H1 (cell line): ENCODE results near the gene PIGX.

Source experiments
- EGR1 ChIP-seq: IDR thresholded peaks from 2 replicates; pipeline ENCODE4 v1.6.1; 2011; ENCODE audit warnings: low read depth, low read length, borderline replicate concordance
- RFX5 ChIP-seq: IDR thresholded peaks from 2 replicates; pipeline ENCODE4 v1.6.1; 2011; ENCODE audit warnings: low read depth, low read length, improper control_type of control experiment, borderline replicate concordance
- SIN3A ChIP-seq, 2 experiments: IDR thresholded peaks in 1 of 2; conservative IDR thresholded peaks in 1 of 2; 2 replicates each; pipeline ENCODE4 v1.6.1; 2011 to 2012; ENCODE audit warnings: low read length in 2 of 2, improper control_type of control experiment in 1 of 2, low read depth in 1 of 2, mild to moderate bottlenecking in 1 of 2
- TF ChIP-seq, protein P1 (sequence below), 3 experiments: IDR thresholded peaks; 1 replicate in 2 of 3; 2 replicates in 1 of 3; pipeline versions ENCODE4 v1.5.1 to v1.6.1; 2011; ENCODE audit warnings: low read length in 3 of 3, mild to moderate bottlenecking in 3 of 3, inconsistent platforms in 2 of 3, low read depth in 1 of 3, moderate library complexity in 1 of 3; ENCODE audit not compliant: insufficient read depth in 1 of 3; ENCODE audit errors: control extremely low read depth in 1 of 3

- TF ChIP-seq, protein P1, sequence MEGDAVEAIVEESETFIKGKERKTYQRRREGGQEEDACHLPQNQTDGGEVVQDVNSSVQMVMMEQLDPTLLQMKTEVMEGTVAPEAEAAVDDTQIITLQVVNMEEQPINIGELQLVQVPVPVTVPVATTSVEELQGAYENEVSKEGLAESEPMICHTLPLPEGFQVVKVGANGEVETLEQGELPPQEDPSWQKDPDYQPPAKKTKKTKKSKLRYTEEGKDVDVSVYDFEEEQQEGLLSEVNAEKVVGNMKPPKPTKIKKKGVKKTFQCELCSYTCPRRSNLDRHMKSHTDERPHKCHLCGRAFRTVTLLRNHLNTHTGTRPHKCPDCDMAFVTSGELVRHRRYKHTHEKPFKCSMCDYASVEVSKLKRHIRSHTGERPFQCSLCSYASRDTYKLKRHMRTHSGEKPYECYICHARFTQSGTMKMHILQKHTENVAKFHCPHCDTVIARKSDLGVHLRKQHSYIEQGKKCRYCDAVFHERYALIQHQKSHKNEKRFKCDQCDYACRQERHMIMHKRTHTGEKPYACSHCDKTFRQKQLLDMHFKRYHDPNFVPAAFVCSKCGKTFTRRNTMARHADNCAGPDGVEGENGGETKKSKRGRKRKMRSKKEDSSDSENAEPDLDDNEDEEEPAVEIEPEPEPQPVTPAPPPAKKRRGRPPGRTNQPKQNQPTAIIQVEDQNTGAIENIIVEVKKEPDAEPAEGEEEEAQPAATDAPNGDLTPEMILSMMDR (IDR thresholded peaks at IDR 0.05; ENCODE audit: control extremely low read depth in 1 of 3, insufficient read depth in 1 of 3, low read depth in 1 of 3, low read length in 3 of 3), result no peak
- TF ChIP-seq EGR1, result no peak
- TF ChIP-seq SIN3A (conservative IDR thresholded peaks at IDR 0.05 in 1 of 2, IDR thresholded peaks at IDR 0.05 in 1 of 2; ENCODE audit: low read depth in 1 of 2, low read length in 2 of 2), result no peak
- TF ChIP-seq RFX5, result no peak
These were observed 25.7 kb upstream of the PIGX start for GRCh38 chr3:196686436-196686835.
